ENCODE measurements around the gene EMILIN2. TPM values are rescaled to one million over a fixed set of nuclear protein-coding genes. Genes with fewer than 3 reads are reported as not detected.
A peak's percentile ranks its signal among the peaks of the same experiment; 100 is the strongest.

EMILIN2 gene
- total RNA-seq, 4 donors from 2014 or later: 4.3 to 11.3 (median 7.1) TPM

GRCh38 chr18:2953935-2954653, 107.3 kb downstream of the EMILIN2 start:
- H3K27me3 ChIP-seq: no peaks in the 10 kb centered on the region
- no peak for DNase-seq (ENCODE audit: low spot score in 2 of 2)
- no peaks in the 10 kb centered on the region for H3K9me3 ChIP-seq
- no peak overlapping the region for H3K27ac ChIP-seq
- peaks cover 25% of the 10 kb centered on the region for H3K36me3 ChIP-seq
- 90% methylated on average over 6 of the region's 6 CpGs for WGBS
- H3K4me3 ChIP-seq: no peak overlapping the region
- TF ChIP-seq CTCF (IDR thresholded peaks at IDR 0.05) (no peak), POLR2A (IDR thresholded peaks at IDR 0.05) (no peak), POLR2AphosphoS5 (IDR thresholded peaks at IDR 0.05) (no peak), EP300 (IDR thresholded peaks at IDR 0.05) (no peak)
- H3K4me1 ChIP-seq: peaks cover 9% of the 10 kb centered on the region

GRCh38 chr18:2954869-2955645, 108.3 kb downstream of the EMILIN2 start:
- Histone ChIP-seq H3K36me3 (peaks cover 25% of the 10 kb centered on the region), H3K9me3 (no peaks in the 10 kb centered on the region), H3K4me3 (no peak overlapping the region), H3K4me1 (peaks cover 14% of the 10 kb centered on the region), H3K27ac (peak overlapping the region; percentile 15), H3K27me3 (no peaks in the 10 kb centered on the region)
- WGBS: 92% methylated on average over 12 of the region's 12 CpGs
- no peak for DNase-seq (ENCODE audit: low spot score in 2 of 2)
- TF ChIP-seq CTCF (IDR thresholded peaks at IDR 0.05) (no peak), EP300 (IDR thresholded peaks at IDR 0.05) (no peak), POLR2A (IDR thresholded peaks at IDR 0.05) (no peak), POLR2AphosphoS5 (IDR thresholded peaks at IDR 0.05) (no peak)

GRCh38 chr18:2956056-2956455, 109.2 kb downstream of the EMILIN2 start:
- TF ChIP-seq CTCF (IDR thresholded peaks at IDR 0.05): no peak
- no peak for TF ChIP-seq POLR2AphosphoS5 (IDR thresholded peaks at IDR 0.05)
- no peak for TF ChIP-seq POLR2A (IDR thresholded peaks at IDR 0.05)
- no peak for TF ChIP-seq EP300 (IDR thresholded peaks at IDR 0.05)
- DNase-seq (ENCODE audit: low spot score in 2 of 2): no peak
- Histone ChIP-seq H3K36me3 (peaks cover 18% of the 10 kb centered on the region), H3K9me3 (no peaks in the 10 kb centered on the region), H3K4me1 (peaks cover 14% of the 10 kb centered on the region), H3K27me3 (no peaks in the 10 kb centered on the region), H3K4me3 (no peak overlapping the region), H3K27ac (peak overlapping the region; percentile 15)
- 44% methylated on average over 7 of the region's 7 CpGs for WGBS

GRCh38 chr18:2958819-2959298, 112.1 kb downstream of the EMILIN2 start:
- Histone ChIP-seq H3K9me3 (no peaks in the 10 kb centered on the region), H3K4me3 (no peak overlapping the region), H3K27ac (peak overlapping the region; percentile 26), H3K27me3 (no peaks in the 10 kb centered on the region), H3K4me1 (peaks cover 27% of the 10 kb centered on the region), H3K36me3 (peaks cover 3% of the 10 kb centered on the region)
- DNase-seq (ENCODE audit: low spot score in 2 of 2): no peak
- no peak for TF ChIP-seq CTCF (IDR thresholded peaks at IDR 0.05)
- TF ChIP-seq POLR2AphosphoS5 (IDR thresholded peaks at IDR 0.05): peak in 1 of 3 donors; percentile 52

GRCh38 chr18:2959341-2959740, 112.5 kb downstream of the EMILIN2 start:
- H3K27me3 ChIP-seq: no peaks in the 10 kb centered on the region
- H3K4me3 ChIP-seq: no peak overlapping the region
- H3K36me3 ChIP-seq: no peaks in the 10 kb centered on the region
- H3K27ac ChIP-seq: peak overlapping the region; percentile 26
- 55% methylated on average over 2 of the region's 2 CpGs for WGBS
- no peak for DNase-seq (ENCODE audit: low spot score in 2 of 2)
- peaks cover 27% of the 10 kb centered on the region for H3K4me1 ChIP-seq
- no peaks in the 10 kb centered on the region for H3K9me3 ChIP-seq
- TF ChIP-seq CTCF (IDR thresholded peaks at IDR 0.05): no peak
- no peak for TF ChIP-seq POLR2AphosphoS5 (IDR thresholded peaks at IDR 0.05)
- TF ChIP-seq POLR2A (IDR thresholded peaks at IDR 0.05): no peak
- no peak for TF ChIP-seq EP300 (IDR thresholded peaks at IDR 0.05)
